Breast epithelium (tissue), 4 donors: ENCODE data around the gene LIPC. TPM values are rescaled to one million over a fixed set of nuclear protein-coding genes. Genes with fewer than 3 reads are reported as not detected.

Source experiments
- DNase-seq, 2 donors: peaks; one replicate each; pipeline ENCODE4 v3.0.0-alpha.2; 2019; ENCODE audit warnings: low spot score in 2 of 2
- H3K27ac ChIP-seq, 2 donors: fragments of 200-600 bp; sonication (generic) in 1 of 2; one replicate each; pipeline ENCODE4 v1.5.1; 2016 to 2019; ENCODE audit warnings: mild to moderate bottlenecking in 1 of 2
- H3K27me3 ChIP-seq, 2 donors: fragments of 200-600 bp; sonication (generic) in 1 of 2; one replicate each; pipeline versions ENCODE4 v1.5.1 to v1.6.0; 2017 to 2019; ENCODE audit warnings: control low read depth in 1 of 2, mild to moderate bottlenecking in 1 of 2
- H3K36me3 ChIP-seq: fragments of 200-600 bp; one replicate; pipeline ENCODE4 v1.5.1; 2019
- H3K4me1 ChIP-seq, 2 donors: fragments of 200-600 bp; sonication (generic); one replicate each; pipeline ENCODE4 v1.5.1; 2016 to 2019; ENCODE audit warnings: control low read depth in 1 of 2
- H3K4me3 ChIP-seq, 3 donors: fragments of 200-600 bp; sonication (generic); 1 replicate in 2 of 3; 2 replicates in 1 of 3; pipeline ENCODE4 v1.5.1; 2016 to 2019; ENCODE audit warnings: mild to moderate bottlenecking in 3 of 3, moderate library complexity in 2 of 3
- H3K9me3 ChIP-seq, 2 donors: fragments of 200-600 bp; sonication (generic) in 1 of 2; one replicate each; pipeline ENCODE4 v1.5.1; 2016 to 2019; ENCODE audit warnings: control low read depth in 1 of 2
- POLR2A ChIP-seq: fragments of 450-650 bp; IDR thresholded peaks from one replicate; pipeline ENCODE4 v1.6.1; 2016; ENCODE audit warnings: antibody characterized with exemption, mild to moderate bottlenecking, moderate library complexity
- POLR2AphosphoS5 ChIP-seq, 3 donors: sonication (generic); formaldehyde crosslinking; IDR thresholded peaks; one replicate each; pipeline ENCODE4 v1.6.1; 2017; ENCODE audit warnings: antibody characterized with exemption in 3 of 3
- intact Hi-C: fragments of 100-400 bp; cut with DNase I; formaldehyde crosslinking; loops from one replicate; pipeline ENCODE4 v1.15.1; 2023; ENCODE audit warnings: low total_unique reads
- total RNA-seq, 3 donors: library from RNA; depleted of rRNA; stranded (reverse); fragments of >200 nt; gene quantifications; one replicate each; pipeline ENCODE4 v1.1.0, GENCODE V29; 2016
- TF ChIP-seq, protein P1 (sequence below), 3 donors: fragments of 450-650 bp; IDR thresholded peaks; one replicate each; pipeline ENCODE4 v1.5.1; 2016 to 2017; ENCODE audit warnings: antibody characterized with exemption in 3 of 3, mild to moderate bottlenecking in 3 of 3, moderate library complexity in 3 of 3

The LIPC gene
- total RNA-seq, 3 donors from 2014 or later: 0.15 to 0.80 TPM; not detected in 1

GRCh38 chr15:58483376-58483775 is 51.6 kb downstream of the LIPC start:
- no peaks in the 10 kb centered on the region for H3K36me3 ChIP-seq
- no peaks in the 10 kb centered on the region for H3K9me3 ChIP-seq
- no peaks in the 10 kb centered on the region for H3K27me3 ChIP-seq
- H3K4me1 ChIP-seq: no peaks in the 10 kb centered on the region
- TF ChIP-seq POLR2AphosphoS5 (IDR thresholded peaks at IDR 0.05) (no peak), POLR2A (no peak)
- TF ChIP-seq, protein P1, sequence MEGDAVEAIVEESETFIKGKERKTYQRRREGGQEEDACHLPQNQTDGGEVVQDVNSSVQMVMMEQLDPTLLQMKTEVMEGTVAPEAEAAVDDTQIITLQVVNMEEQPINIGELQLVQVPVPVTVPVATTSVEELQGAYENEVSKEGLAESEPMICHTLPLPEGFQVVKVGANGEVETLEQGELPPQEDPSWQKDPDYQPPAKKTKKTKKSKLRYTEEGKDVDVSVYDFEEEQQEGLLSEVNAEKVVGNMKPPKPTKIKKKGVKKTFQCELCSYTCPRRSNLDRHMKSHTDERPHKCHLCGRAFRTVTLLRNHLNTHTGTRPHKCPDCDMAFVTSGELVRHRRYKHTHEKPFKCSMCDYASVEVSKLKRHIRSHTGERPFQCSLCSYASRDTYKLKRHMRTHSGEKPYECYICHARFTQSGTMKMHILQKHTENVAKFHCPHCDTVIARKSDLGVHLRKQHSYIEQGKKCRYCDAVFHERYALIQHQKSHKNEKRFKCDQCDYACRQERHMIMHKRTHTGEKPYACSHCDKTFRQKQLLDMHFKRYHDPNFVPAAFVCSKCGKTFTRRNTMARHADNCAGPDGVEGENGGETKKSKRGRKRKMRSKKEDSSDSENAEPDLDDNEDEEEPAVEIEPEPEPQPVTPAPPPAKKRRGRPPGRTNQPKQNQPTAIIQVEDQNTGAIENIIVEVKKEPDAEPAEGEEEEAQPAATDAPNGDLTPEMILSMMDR (IDR thresholded peaks at IDR 0.05): no peak
- H3K27ac ChIP-seq: no peak overlapping the region
- no peak overlapping the region for H3K4me3 ChIP-seq
- no peak for DNase-seq
- intact Hi-C loops: no loop called here

GRCh38 chr15:58484791-58485600 is 53.2 kb downstream of the LIPC start:
- DNase-seq: no peak
- Histone ChIP-seq H3K36me3 (no peaks in the 10 kb centered on the region), H3K27me3 (no peaks in the 10 kb centered on the region), H3K9me3 (no peaks in the 10 kb centered on the region), H3K27ac (no peak overlapping the region), H3K4me3 (no peak overlapping the region), H3K4me1 (no peaks in the 10 kb centered on the region)
- intact Hi-C loops: no loop called here
- TF ChIP-seq, protein P1 (IDR thresholded peaks at IDR 0.05): no peak

- TF ChIP-seq, protein P1 (IDR thresholded peaks at IDR 0.05): no peak
- no peaks in the 10 kb centered on the region for H3K36me3 ChIP-seq
- intact Hi-C loops: loop anchor here (1.0 kb wide), 1 partner anchor 9 kb away; no protein-coding TSS in a partner anchor
- no peaks in the 10 kb centered on the region for H3K9me3 ChIP-seq
- no peak for DNase-seq
- no peaks in the 10 kb centered on the region for H3K4me1 ChIP-seq
- H3K27ac ChIP-seq: no peak overlapping the region
- no peak overlapping the region for H3K4me3 ChIP-seq
- H3K27me3 ChIP-seq: no peaks in the 10 kb centered on the region
Observed at GRCh38 chr15:58486062-58486461, 54.3 kb downstream of the LIPC start.

GRCh38 chr15:58486564-58486963 is 54.8 kb downstream of the LIPC start:
- TF ChIP-seq POLR2A (no peak), POLR2AphosphoS5 (IDR thresholded peaks at IDR 0.05) (no peak)
- TF ChIP-seq, protein P1 (IDR thresholded peaks at IDR 0.05): no peak
- Histone ChIP-seq H3K36me3 (no peaks in the 10 kb centered on the region), H3K9me3 (no peaks in the 10 kb centered on the region), H3K27ac (no peak overlapping the region), H3K4me1 (peaks cover 0 to under 1% of the 10 kb centered on the region in 2 donors), H3K4me3 (no peak overlapping the region), H3K27me3 (no peaks in the 10 kb centered on the region)
- intact Hi-C loops: loop anchor here (1.0 kb wide), 1 partner anchor 9 kb away; no protein-coding TSS in a partner anchor
- no peak for DNase-seq

DNA sequence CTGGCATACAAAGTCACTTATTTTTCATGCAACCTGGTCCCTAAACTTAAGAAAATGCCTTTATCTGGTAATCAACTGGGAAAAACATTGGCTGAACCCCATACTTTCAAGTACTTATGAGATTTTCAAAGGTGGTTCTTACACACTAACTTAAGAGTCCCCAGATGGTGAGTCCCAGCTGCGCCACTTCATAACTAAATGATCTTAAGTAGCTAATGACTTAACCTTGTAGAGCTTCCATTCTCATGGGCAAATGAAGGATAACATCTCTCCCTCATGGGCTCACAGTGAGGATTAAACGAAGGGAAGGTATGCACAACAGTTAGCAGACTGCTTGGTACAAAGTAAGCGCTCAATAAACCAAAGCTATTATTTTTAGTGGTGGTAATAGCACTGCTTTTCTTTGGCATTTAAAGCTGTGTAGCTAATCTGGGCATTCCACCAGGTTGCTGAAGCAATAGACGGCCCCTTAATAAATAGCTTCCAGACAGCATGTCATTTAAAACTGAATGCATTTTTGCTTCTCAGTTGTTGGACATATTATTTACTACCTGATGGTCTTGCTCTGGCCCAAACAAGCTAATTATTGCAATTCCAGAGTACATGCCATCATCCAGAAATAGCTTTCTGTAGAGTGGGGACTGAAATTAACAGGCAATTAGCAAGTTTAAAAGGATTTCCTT is 55.4 kb downstream of the LIPC start:
- H3K4me1 ChIP-seq: peaks cover 0 to 7% of the 10 kb centered on the region in 2 donors
- H3K9me3 ChIP-seq: no peaks in the 10 kb centered on the region
- H3K36me3 ChIP-seq: no peaks in the 10 kb centered on the region
- no peak overlapping the region for H3K27ac ChIP-seq
- H3K4me3 ChIP-seq: no peak overlapping the region
- intact Hi-C loops: no loop called here
- H3K27me3 ChIP-seq: no peaks in the 10 kb centered on the region
- no peak for DNase-seq
- TF ChIP-seq POLR2AphosphoS5 (IDR thresholded peaks at IDR 0.05) (no peak), POLR2A (no peak)
- TF ChIP-seq, protein P1 (IDR thresholded peaks at IDR 0.05): no peak
